ENCODE results near the gene COBLL1. TPM values are rescaled to one million over a fixed set of nuclear protein-coding genes. Genes with fewer than 3 reads are reported as not detected.

Gene COBLL1
- total RNA-seq, 1 experiment from 2014 or later: 5.9 TPM

GRCh38 chr2:164846276-164846675 lies 4.7 kb upstream of the COBLL1 start:
- Histone ChIP-seq H3K9ac (ENCODE audit: extremely low read depth, insufficient read length, low read length) (no peak overlapping the region), H2BK12ac (ENCODE audit: insufficient read length, low read depth, low read length) (no peak overlapping the region), H4K5ac (ENCODE audit: insufficient read length, low read depth, low read length) (no peak overlapping the region), H2BK20ac (ENCODE audit: low read depth, low read length, poor library complexity, severe bottlenecking) (no peak overlapping the region), H3K27me3 (ENCODE audit: insufficient read depth, low read length) (no peaks in the 10 kb centered on the region), H3K79me2 (ENCODE audit: insufficient read depth, low read length) (no peaks in the 10 kb centered on the region), H3K23me2 (ENCODE audit: insufficient read length, low read depth, low read length, poor library complexity, severe bottlenecking) (peaks cover 5% of the 10 kb centered on the region), H3K27ac (ENCODE audit: insufficient read length, low read depth, low read length) (no peak overlapping the region), H3K23ac (ENCODE audit: insufficient read length, low read depth, low read length) (no peak overlapping the region), H3K4ac (ENCODE audit: low read depth, low read length) (no peak overlapping the region), H4K8ac (replicated peaks; ENCODE audit: insufficient read length, low read depth, low read length) (no peak overlapping the region), H3K4me2 (ENCODE audit: insufficient read depth, insufficient read length, low read length) (no peak overlapping the region), H2AK5ac (ENCODE audit: insufficient read length, low read length) (no peak overlapping the region), H3K56ac (ENCODE audit: insufficient read length, low read depth, low read length) (no peak overlapping the region), H2BK5ac (ENCODE audit: insufficient read length, low read length) (no peak overlapping the region), H4K20me1 (ENCODE audit: control insufficient read depth, insufficient read depth, insufficient read length) (no peaks in the 10 kb centered on the region), H3K4me1 (ENCODE audit: insufficient read depth, low read length) (no peaks in the 10 kb centered on the region), H2AFZ (ENCODE audit: low read length) (no peak overlapping the region), H3K18ac (ENCODE audit: insufficient read length, low read depth, low read length) (no peak overlapping the region), H2BK120ac (ENCODE audit: low read depth, low read length, poor library complexity, severe bottlenecking) (no peak overlapping the region), H3K9me3 (ENCODE audit: control insufficient read depth, low read depth, low read length) (no peaks in the 10 kb centered on the region), H3K79me1 (ENCODE audit: insufficient read depth, low read depth, low read length, poor library complexity, severe bottlenecking) (no peaks in the 10 kb centered on the region), H2BK15ac (ENCODE audit: low read depth, low read length) (no peak overlapping the region), H3K14ac (ENCODE audit: insufficient read depth, low read length) (no peak overlapping the region), H3T11ph (ENCODE audit: low read length) (no peak overlapping the region), H4K91ac (ENCODE audit: insufficient read length, low read depth, low read length) (no peak overlapping the region)
- TF ChIP-seq CTCF (conservative IDR thresholded peaks at IDR 0.05): no peak
- no peak for DNase-seq
- Mint-ChIP-seq H3K36me3 (ENCODE audit: insufficient read depth in 1 of 3, low read depth in 3 of 3) (no peaks in the 10 kb centered on the region), H3K4me3 (no peak overlapping the region), H3K27me3 (ENCODE audit: low read depth) (no peaks in the 10 kb centered on the region), H3K9me3 (no peaks in the 10 kb centered on the region), H3K4me1 (peaks cover 2 to 8% of the 10 kb centered on the region in 2 experiments; a peak in 2 of 4 replicates), H3K27ac (no peak overlapping the region)
- no CpG with 5 or more reads among the region's 2 CpGs for WGBS (ENCODE audit: extremely low coverage, insufficient read length, low lambda C conversion rate)
